SU-DHL-6 (cell line): ENCODE results near the gene CLSTN2.

Experiments
- H2AFZ ChIP-seq: fragments of 200-600 bp; sonication (generic); 2 replicates; pipeline ENCODE4 v1.6.1; 2014; ENCODE audit warnings: low read depth, mild to moderate bottlenecking, moderate library complexity, mixed read lengths, antibody characterized with exemption, low read length; ENCODE audit not compliant: severe bottlenecking
- H3F3A ChIP-seq: fragments of 200-600 bp; shearing (Covaris generic); 2 replicates; pipeline ENCODE4 v1.6.0; 2016; ENCODE audit warnings: antibody characterized with exemption, mild to moderate bottlenecking; ENCODE audit not compliant: insufficient read depth
- H3K27ac ChIP-seq: fragments of 200-600 bp; sonication (generic); 2 replicates; pipeline ENCODE4 v1.5.1; 2016; ENCODE audit warnings: low read depth, mild to moderate bottlenecking, low read length, moderate library complexity, mixed read lengths
- H3K27me3 ChIP-seq: fragments of 200-600 bp; sonication (generic), shearing (Covaris generic); 2 replicates; pipeline ENCODE4 v1.6.0; 2014; ENCODE audit warnings: mild to moderate bottlenecking, low read length
- H3K36me3 ChIP-seq: fragments of 200-600 bp; sonication (generic); 2 replicates; pipeline ENCODE4 v1.6.1; 2014; ENCODE audit warnings: mild to moderate bottlenecking, low read length, mixed read lengths
- H3K4me2 ChIP-seq: fragments of 300-600, 200-600 bp; shearing (Covaris generic), sonication (generic); 2 replicates; pipeline ENCODE4 v1.6.0; 2014; ENCODE audit warnings: low read length, low read depth, mild to moderate bottlenecking; ENCODE audit not compliant: poor library complexity, severe bottlenecking
- H3K4me3 ChIP-seq: fragments of 200-600 bp; sonication (generic); 2 replicates; pipeline ENCODE4 v1.5.1; 2014; ENCODE audit warnings: antibody characterized with exemption, low read length, mild to moderate bottlenecking, mixed read lengths; ENCODE audit not compliant: insufficient read depth, poor library complexity, severe bottlenecking
- H3K79me2 ChIP-seq: fragments of 200-600 bp; sonication (generic); 2 replicates; pipeline ENCODE4 v1.6.1; 2014; ENCODE audit warnings: mild to moderate bottlenecking, low read length, moderate library complexity; ENCODE audit not compliant: insufficient read depth
- H3K9ac ChIP-seq: fragments of 200-600 bp; sonication (generic); 2 replicates; pipeline ENCODE4 v1.7.0; 2014; ENCODE audit warnings: mild to moderate bottlenecking, low read length
- H3K9me2 ChIP-seq: fragments of 200-600 bp; sonication (generic); replicated peaks from 2 replicates; pipeline ENCODE4 v1.6.1; 2014; ENCODE audit warnings: low read length; ENCODE audit not compliant: insufficient read depth
- H3K9me3 ChIP-seq: fragments of 200-600 bp; sonication (generic); 2 replicates; pipeline ENCODE4 v1.6.1; 2014; ENCODE audit warnings: low read length, mixed read lengths; ENCODE audit not compliant: insufficient read depth
- H4K20me1 ChIP-seq: fragments of 200-600 bp; sonication (generic); 2 replicates; pipeline ENCODE4 v1.6.1; 2014; ENCODE audit warnings: low read depth, mild to moderate bottlenecking, antibody characterized with exemption, low read length, moderate library complexity, mixed read lengths
- CTCF ChIP-seq: fragments of 200-600 bp; sonication (generic); IDR thresholded peaks from one replicate; pipeline ENCODE4 v1.5.1; 2017; ENCODE audit warnings: antibody characterized with exemption, mild to moderate bottlenecking, low read length, moderate library complexity; ENCODE audit not compliant: insufficient read depth, poor library complexity, severe bottlenecking
- EZH2phosphoT487 ChIP-seq: fragments of 200-600 bp; sonication (generic), shearing (Covaris generic); conservative IDR thresholded peaks from 2 replicates; pipeline ENCODE4 v1.6.1; 2018; ENCODE audit warnings: mild to moderate bottlenecking, antibody characterized with exemption, low read length, moderate library complexity, mixed read lengths

CLSTN2 gene

GRCh38 chr3:139970526-139970925 is 35.5 kb downstream of the CLSTN2 start:
- no peak overlapping the region for H3K4me2 ChIP-seq
- H3K9me3 ChIP-seq: no peaks in the 10 kb centered on the region
- no peak overlapping the region for H3K27ac ChIP-seq
- H3K9ac ChIP-seq: no peak overlapping the region
- TF ChIP-seq EZH2phosphoT487 (no peak), CTCF (no peak)
- no peak overlapping the region for H3K4me3 ChIP-seq
- H3F3A ChIP-seq: no peaks in the 10 kb centered on the region
- no peaks in the 10 kb centered on the region for H3K36me3 ChIP-seq
- no peaks in the 10 kb centered on the region for H3K27me3 ChIP-seq
- no peak overlapping the region for H2AFZ ChIP-seq
- no peaks in the 10 kb centered on the region for H3K9me2 ChIP-seq
- H4K20me1 ChIP-seq: no peaks in the 10 kb centered on the region
- no peaks in the 10 kb centered on the region for H3K79me2 ChIP-seq

DNA sequence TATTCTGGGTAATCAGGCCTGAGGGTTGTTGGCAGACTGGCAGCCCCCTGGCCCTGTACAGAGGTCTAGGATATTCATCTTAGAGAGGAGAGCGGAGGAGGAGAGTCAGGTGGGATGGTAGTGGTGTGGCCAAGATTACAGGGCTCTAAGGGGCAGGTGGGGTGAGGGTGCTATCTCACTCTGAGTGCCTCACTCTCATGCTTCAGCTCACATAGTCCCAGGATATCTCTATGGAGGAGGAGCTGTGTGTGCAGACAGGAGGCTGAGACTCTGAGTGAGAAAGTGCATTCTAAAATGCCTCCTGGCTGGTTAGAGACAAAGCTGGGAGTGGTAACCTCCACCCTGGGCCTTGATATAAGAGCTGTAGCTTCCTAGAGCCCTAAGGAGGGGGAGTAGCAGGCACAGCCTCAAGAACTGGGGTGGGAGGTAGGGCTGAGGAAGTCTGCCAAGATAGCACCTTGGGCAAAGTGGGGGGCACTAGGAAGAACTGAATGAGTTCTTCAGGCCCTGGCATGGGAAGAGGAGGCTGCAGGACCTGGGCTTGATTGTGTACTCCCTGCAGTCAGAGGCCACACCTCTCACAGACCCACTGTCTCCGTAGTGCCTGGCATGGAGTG is 39.9 kb downstream of the CLSTN2 start:
- Histone ChIP-seq H2AFZ (no peak overlapping the region), H3K27ac (no peak overlapping the region), H3K27me3 (no peaks in the 10 kb centered on the region), H3K9me3 (no peaks in the 10 kb centered on the region), H3F3A (no peaks in the 10 kb centered on the region), H4K20me1 (no peaks in the 10 kb centered on the region), H3K4me2 (no peak overlapping the region), H3K9me2 (no peaks in the 10 kb centered on the region), H3K4me3 (no peak overlapping the region), H3K79me2 (no peaks in the 10 kb centered on the region), H3K36me3 (no peaks in the 10 kb centered on the region), H3K9ac (no peak overlapping the region)
- TF ChIP-seq EZH2phosphoT487: no peak
- no peak for TF ChIP-seq CTCF

GRCh38 chr3:139975594-139976365 is 40.8 kb downstream of the CLSTN2 start:
- Histone ChIP-seq H3K4me2 (no peak overlapping the region), H3K79me2 (no peaks in the 10 kb centered on the region), H3K4me3 (no peak overlapping the region), H3K27ac (no peak overlapping the region), H3K36me3 (no peaks in the 10 kb centered on the region), H3K9me2 (no peaks in the 10 kb centered on the region), H3K9ac (no peak overlapping the region), H3K27me3 (no peaks in the 10 kb centered on the region), H3K9me3 (no peaks in the 10 kb centered on the region), H3F3A (no peaks in the 10 kb centered on the region), H4K20me1 (no peaks in the 10 kb centered on the region), H2AFZ (no peak overlapping the region)
- TF ChIP-seq CTCF: no peak
- no peak for TF ChIP-seq EZH2phosphoT487
